ENCODE measurements around the gene GRK5. TPM values are rescaled to one million over a fixed set of nuclear protein-coding genes. Genes with fewer than 3 reads are reported as not detected.

Gene GRK5
- total RNA-seq, 1 donor from 2014 or later: 43.2 TPM

DNA sequence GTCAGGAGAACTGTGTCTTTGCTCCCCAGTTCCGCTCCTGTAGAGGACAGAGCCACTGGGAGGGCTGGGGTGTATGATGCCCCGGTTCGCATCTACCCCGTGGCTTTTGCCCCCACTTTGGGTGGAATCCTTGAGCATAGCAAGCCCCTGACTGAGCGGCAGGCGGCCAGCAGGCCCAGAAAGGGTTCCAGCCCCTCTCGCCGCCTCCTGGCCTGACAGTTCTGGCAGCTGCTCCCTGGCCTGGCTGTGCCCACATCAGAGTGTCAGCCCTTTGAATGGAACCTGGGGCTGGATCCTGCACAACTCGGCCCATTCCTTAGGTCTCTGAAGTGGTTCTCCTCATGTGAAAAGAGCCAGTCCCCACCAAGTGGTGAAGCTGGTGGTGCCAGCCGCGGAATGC is 106.7 kb downstream of the GRK5 start:
- TF ChIP-seq, protein P1, sequence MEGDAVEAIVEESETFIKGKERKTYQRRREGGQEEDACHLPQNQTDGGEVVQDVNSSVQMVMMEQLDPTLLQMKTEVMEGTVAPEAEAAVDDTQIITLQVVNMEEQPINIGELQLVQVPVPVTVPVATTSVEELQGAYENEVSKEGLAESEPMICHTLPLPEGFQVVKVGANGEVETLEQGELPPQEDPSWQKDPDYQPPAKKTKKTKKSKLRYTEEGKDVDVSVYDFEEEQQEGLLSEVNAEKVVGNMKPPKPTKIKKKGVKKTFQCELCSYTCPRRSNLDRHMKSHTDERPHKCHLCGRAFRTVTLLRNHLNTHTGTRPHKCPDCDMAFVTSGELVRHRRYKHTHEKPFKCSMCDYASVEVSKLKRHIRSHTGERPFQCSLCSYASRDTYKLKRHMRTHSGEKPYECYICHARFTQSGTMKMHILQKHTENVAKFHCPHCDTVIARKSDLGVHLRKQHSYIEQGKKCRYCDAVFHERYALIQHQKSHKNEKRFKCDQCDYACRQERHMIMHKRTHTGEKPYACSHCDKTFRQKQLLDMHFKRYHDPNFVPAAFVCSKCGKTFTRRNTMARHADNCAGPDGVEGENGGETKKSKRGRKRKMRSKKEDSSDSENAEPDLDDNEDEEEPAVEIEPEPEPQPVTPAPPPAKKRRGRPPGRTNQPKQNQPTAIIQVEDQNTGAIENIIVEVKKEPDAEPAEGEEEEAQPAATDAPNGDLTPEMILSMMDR (IDR thresholded peaks at IDR 0.05): no peak
- peaks cover 6% of the 10 kb centered on the region for H3K36me3 Mint-ChIP-seq (ENCODE audit: unreplicated experiment)
- H3K27me3 Mint-ChIP-seq (ENCODE audit: unreplicated experiment): no peaks in the 10 kb centered on the region
- no peak for DNase-seq (ENCODE audit: extremely low spot score, unreplicated experiment)
- no peak overlapping the region for H3K4me3 Mint-ChIP-seq (ENCODE audit: unreplicated experiment)
- no peak overlapping the region for H3K27ac Mint-ChIP-seq (ENCODE audit: unreplicated experiment)
- peaks cover 48% of the 10 kb centered on the region for H3K4me1 Mint-ChIP-seq (ENCODE audit: unreplicated experiment)
- no peaks in the 10 kb centered on the region for H3K9me3 Mint-ChIP-seq (ENCODE audit: unreplicated experiment)

DNA sequence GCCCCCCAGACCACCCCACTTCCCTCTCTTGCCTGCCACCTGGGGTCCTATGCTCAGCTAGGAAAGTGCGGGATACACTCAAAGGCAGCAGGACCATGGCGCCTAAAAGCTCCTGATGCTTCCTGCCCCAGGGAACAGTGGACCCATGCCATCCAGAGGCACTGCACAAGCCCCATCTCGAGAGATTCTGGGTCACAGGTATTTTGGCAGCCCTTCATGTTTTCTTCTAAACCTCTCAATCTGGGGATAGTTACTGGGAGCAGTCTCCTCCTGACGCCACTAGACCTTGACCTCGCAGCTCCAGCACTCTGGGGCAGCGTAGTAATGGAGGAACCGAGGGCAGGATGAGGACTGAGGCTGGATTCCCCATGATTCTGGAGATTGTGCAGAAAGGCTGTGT is 107.1 kb downstream of the GRK5 start:
- TF ChIP-seq, protein P1 (IDR thresholded peaks at IDR 0.05): no peak
- Mint-ChIP-seq H3K4me1 (ENCODE audit: unreplicated experiment) (peaks cover 52% of the 10 kb centered on the region), H3K27me3 (ENCODE audit: unreplicated experiment) (no peaks in the 10 kb centered on the region), H3K4me3 (ENCODE audit: unreplicated experiment) (no peak overlapping the region), H3K27ac (ENCODE audit: unreplicated experiment) (peak overlapping the region; percentile 88), H3K36me3 (ENCODE audit: unreplicated experiment) (peaks cover 6% of the 10 kb centered on the region), H3K9me3 (ENCODE audit: unreplicated experiment) (no peaks in the 10 kb centered on the region)
- no peak for DNase-seq (ENCODE audit: extremely low spot score, unreplicated experiment)

GRCh38 chr10:119315128-119316001 is 108.0 kb downstream of the GRK5 start:
- H3K4me3 Mint-ChIP-seq (ENCODE audit: unreplicated experiment): no peak overlapping the region
- TF ChIP-seq, protein P1 (IDR thresholded peaks at IDR 0.05): no peak
- peaks cover 10% of the 10 kb centered on the region for H3K36me3 Mint-ChIP-seq (ENCODE audit: unreplicated experiment)
- DNase-seq (ENCODE audit: extremely low spot score, unreplicated experiment): no peak
- peaks cover 55% of the 10 kb centered on the region for H3K4me1 Mint-ChIP-seq (ENCODE audit: unreplicated experiment)
- peak overlapping the region; percentile 88 for H3K27ac Mint-ChIP-seq (ENCODE audit: unreplicated experiment)
- H3K9me3 Mint-ChIP-seq (ENCODE audit: unreplicated experiment): no peaks in the 10 kb centered on the region
- H3K27me3 Mint-ChIP-seq (ENCODE audit: unreplicated experiment): no peaks in the 10 kb centered on the region

GRCh38 chr10:119316002-119316358 is 108.6 kb downstream of the GRK5 start:
- Mint-ChIP-seq H3K4me3 (ENCODE audit: unreplicated experiment) (no peak overlapping the region), H3K27ac (ENCODE audit: unreplicated experiment) (peak overlapping the region; percentile 88), H3K36me3 (ENCODE audit: unreplicated experiment) (peaks cover 14% of the 10 kb centered on the region), H3K4me1 (ENCODE audit: unreplicated experiment) (peaks cover 56% of the 10 kb centered on the region), H3K9me3 (ENCODE audit: unreplicated experiment) (no peaks in the 10 kb centered on the region), H3K27me3 (ENCODE audit: unreplicated experiment) (no peaks in the 10 kb centered on the region)
- DNase-seq (ENCODE audit: extremely low spot score, unreplicated experiment): no peak
- TF ChIP-seq, protein P1 (IDR thresholded peaks at IDR 0.05): no peak

DNA sequence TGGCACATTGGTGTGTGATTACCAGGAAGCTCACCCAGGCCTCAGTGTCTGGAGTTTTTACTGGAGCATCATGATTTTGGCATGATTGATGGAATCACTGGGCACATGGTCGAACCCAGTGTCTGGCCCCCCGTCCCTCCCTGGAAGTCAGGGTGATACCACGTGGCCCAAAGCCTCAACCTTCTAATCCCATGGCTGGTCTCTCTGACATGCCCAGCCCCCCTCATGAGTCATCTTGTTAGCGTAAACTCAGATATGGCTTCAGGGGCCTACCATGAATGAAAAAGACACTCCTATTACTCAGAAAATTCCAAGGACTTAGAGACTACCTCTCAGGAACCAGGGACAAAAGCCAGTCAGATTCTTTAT is 109.3 kb downstream of the GRK5 start:
- Mint-ChIP-seq H3K27ac (ENCODE audit: unreplicated experiment) (peak overlapping the region; percentile 87), H3K27me3 (ENCODE audit: unreplicated experiment) (no peaks in the 10 kb centered on the region), H3K9me3 (ENCODE audit: unreplicated experiment) (no peaks in the 10 kb centered on the region), H3K4me3 (ENCODE audit: unreplicated experiment) (no peak overlapping the region), H3K36me3 (ENCODE audit: unreplicated experiment) (peaks cover 17% of the 10 kb centered on the region), H3K4me1 (ENCODE audit: unreplicated experiment) (peaks cover 56% of the 10 kb centered on the region)
- TF ChIP-seq, protein P1 (IDR thresholded peaks at IDR 0.05): no peak
- no peak for DNase-seq (ENCODE audit: extremely low spot score, unreplicated experiment)
